Activated CD4-positive, alpha-beta T cell treated with anti-CD3 and anti-CD28 coated beads, Interleukin-2, amount 50 U/mL, for 24 hours (primary cell): ENCODE data around the gene CYP1B1.
"Not testable (repeated sequence)": the region's sequence is repeated elsewhere in the genome, so short reads cannot be mapped to it uniquely, and the experiment has no call there.

Experiments used
- DNase-seq, 2 donors: peaks; one replicate each; pipeline ENCODE4 v3.0.0-alpha.2; 2020; ENCODE audit warnings: low read depth in 1 of 2, low spot score in 1 of 2

The CYP1B1 gene

GRCh38 chr2:38075507-38076151 is at the start of gene CYP1B1:
Gene CYP1B1, minus strand, starts transcription at chr2:38076151. Its CDS starts 763 bp downstream, at chr2:38075388.
- DNase-seq = no peak

- DNase-seq = no peak
Observed at GRCh38 chr2:38125007-38125406, 49.1 kb upstream of the CYP1B1 start.

- DNase-seq = no peak
Observed at GRCh38 chr2:38123911-38124310, 48.0 kb upstream of the CYP1B1 start.

- DNase-seq = no peak
Observed at GRCh38 chr2:38122344-38122743, 46.4 kb upstream of the CYP1B1 start.

GRCh38 chr2:38121481-38121880 is 45.5 kb upstream of the CYP1B1 start:
- DNase-seq = no peak

- DNase-seq = no peak
Observed at GRCh38 chr2:38120829-38121228, 44.9 kb upstream of the CYP1B1 start.

- no peak for DNase-seq
Observed at GRCh38 chr2:38120264-38120592, 44.3 kb upstream of the CYP1B1 start.

- DNase-seq = no peak
Observed at GRCh38 chr2:38116762-38117161, 40.8 kb upstream of the CYP1B1 start.

- DNase-seq = peak; percentile 41 to 72
Observed at GRCh38 chr2:38115216-38116032, 39.5 kb upstream of the CYP1B1 start.

GRCh38 chr2:38113981-38114708 is 38.2 kb upstream of the CYP1B1 start:
- DNase-seq = no peak

GRCh38 chr2:38113051-38113450 is 37.1 kb upstream of the CYP1B1 start:
- no peak for DNase-seq

GRCh38 chr2:38111350-38111749 is 35.4 kb upstream of the CYP1B1 start:
- DNase-seq = not testable (repeated sequence)

GRCh38 chr2:38109732-38110181 is 33.8 kb upstream of the CYP1B1 start:
- no peak for DNase-seq

GRCh38 chr2:38108907-38109731 is 33.2 kb upstream of the CYP1B1 start:
- DNase-seq = no peak

- no peak for DNase-seq
Observed at GRCh38 chr2:38107738-38108410, 31.9 kb upstream of the CYP1B1 start.

GRCh38 chr2:38106405-38107094 is 30.6 kb upstream of the CYP1B1 start:
- no peak for DNase-seq

GRCh38 chr2:38105922-38106321 is 30.0 kb upstream of the CYP1B1 start:
- DNase-seq = no peak

- DNase-seq = no peak
Observed at GRCh38 chr2:38104598-38104997, 28.6 kb upstream of the CYP1B1 start.

- DNase-seq = no peak
Observed at GRCh38 chr2:38100328-38100727, 24.4 kb upstream of the CYP1B1 start.
